ENCODE measurements around the gene CYGB.

The CYGB gene

GRCh38 chr17:76537578-76538280 lies at the start of gene CYGB:
TSS of gene CYGB (minus strand) at chr17:76537709. CDS start at chr17:76537542, 167 bp downstream.
- TF ChIP-seq ZNF530 (tag by site-specific recombination; IDR thresholded peaks at IDR 0.05; ENCODE audit: low read depth) (no peak), ZNF146 (tag by site-specific recombination; IDR thresholded peaks at IDR 0.05) (no peak), PATZ1 (tag by site-specific recombination; IDR thresholded peaks at IDR 0.05) (no peak), HOXD13 (CRISPR knock-in tag; IDR thresholded peaks at IDR 0.05; ENCODE audit: borderline replicate concordance) (no peak), ELK4 (IDR thresholded peaks at IDR 0.05; ENCODE audit: borderline replicate concordance, low read depth, low read length) (no peak), IKZF3 (tag by site-specific recombination; IDR thresholded peaks at IDR 0.05) (no peak), ZNF518A (tag by site-specific recombination; conservative IDR thresholded peaks at IDR 0.05; ENCODE audit: low read depth) (no peak), ZBTB17 (tag by site-specific recombination; IDR thresholded peaks at IDR 0.05) (no peak), CTCF (tag by site-specific recombination; IDR thresholded peaks at IDR 0.05) (no peak), ZNF777 (tag by site-specific recombination; IDR thresholded peaks at IDR 0.05; ENCODE audit: borderline replicate concordance) (no peak), ZNF473 (tag by site-specific recombination; IDR thresholded peaks at IDR 0.05) (no peak), ZNF621 (tag by site-specific recombination; IDR thresholded peaks at IDR 0.05) (no peak), KLF16 (tag by site-specific recombination; IDR thresholded peaks at IDR 0.05) (no peak), ZNF280C (tag by site-specific recombination; IDR thresholded peaks at IDR 0.05) (no peak), ZNF645 (tag by site-specific recombination; IDR thresholded peaks at IDR 0.05) (no peak), ZNF26 (tag by site-specific recombination; IDR thresholded peaks at IDR 0.05) (no peak), KLF9 (tag by site-specific recombination; IDR thresholded peaks at IDR 0.05; ENCODE audit: low read depth) (no peak), ZNF239 (tag by site-specific recombination; IDR thresholded peaks at IDR 0.05) (no peak)
- POLR2A ChIA-PET = no interaction called here
- H3K4me3 ChIP-seq (ENCODE audit: low read depth, low read length) = no peak within 1 kb of the TSS
- no peaks in the 10 kb centered on the region for H3K36me3 ChIP-seq (ENCODE audit: control insufficient read depth in 2 of 2, insufficient read depth in 1 of 2, low read length in 2 of 2)
- no peaks in the 10 kb centered on the region for H3K9me3 ChIP-seq (ENCODE audit: control insufficient read depth, insufficient read depth, low read depth, low read length)
- H3K4me1 ChIP-seq (ENCODE audit: control insufficient read depth, insufficient read depth, low read length) = peaks cover 11% of the 10 kb centered on the region
- CTCF ChIA-PET = interaction anchor here (0.9 kb wide), 1 partner anchor 176 kb away, joined by 3 read pairs; no protein-coding TSS in a partner anchor
- no peak within 1 kb of the TSS for H3K27ac ChIP-seq (ENCODE audit: extremely low read depth, low read depth, low read length)
